Measurements from ENCODE around the gene PCP2. TPM values are rescaled to one million over a fixed set of nuclear protein-coding genes. Genes with fewer than 3 reads are reported as not detected.

The PCP2 gene
- total RNA-seq, 1 donor = not detected

- no peak for TF ChIP-seq CTCF (IDR thresholded peaks at IDR 0.05; ENCODE audit: extremely low read depth, low read depth, low read length)
- DNase-seq (ENCODE audit: insufficient read length, low spot score, missing footprints) = peak; percentile 49
- no peak overlapping the region for H3K4me3 ChIP-seq (ENCODE audit: insufficient read depth, low read length)
- peaks cover 13% of the 10 kb centered on the region for H4K20me1 ChIP-seq (ENCODE audit: insufficient read depth, low read length)
- H3K27me3 ChIP-seq (ENCODE audit: insufficient read depth, low read length) = peaks cover 5% of the 10 kb centered on the region
- H3K4me2 ChIP-seq (ENCODE audit: insufficient read depth, low read length) = no peak overlapping the region
- peaks cover 20% of the 10 kb centered on the region for H3K79me2 ChIP-seq (ENCODE audit: insufficient read depth, low read length)
- no peak overlapping the region for H3K27ac ChIP-seq (ENCODE audit: low read depth, low read length)
- H2AFZ ChIP-seq (ENCODE audit: low read length) = no peak overlapping the region
- no peaks in the 10 kb centered on the region for H3K9me3 ChIP-seq (ENCODE audit: low read depth, low read length)
- H3K36me3 ChIP-seq (ENCODE audit: insufficient read depth, low read length) = peaks cover 6% of the 10 kb centered on the region
- peaks cover 12% of the 10 kb centered on the region for H3K4me1 ChIP-seq (ENCODE audit: insufficient read depth, low read length)
Observed at GRCh38 chr19:7677669-7678311, 44.3 kb upstream of the PCP2 start.

GRCh38 chr19:7676854-7677253 is 43.3 kb upstream of the PCP2 start, which contains the start of gene MCEMP1:
MCEMP1 (plus strand) TSS chr19:7677090; CDS start chr19:7677121, 31 bp downstream.
- Histone ChIP-seq H3K27me3 (ENCODE audit: insufficient read depth, low read length) (peaks cover 5% of the 10 kb centered on the region), H3K79me2 (ENCODE audit: insufficient read depth, low read length) (peaks cover 12% of the 10 kb centered on the region), H2AFZ (ENCODE audit: low read length) (no peak within 1 kb of the TSS), H3K36me3 (ENCODE audit: insufficient read depth, low read length) (no peaks in the 10 kb centered on the region), H4K20me1 (ENCODE audit: insufficient read depth, low read length) (peaks cover 4% of the 10 kb centered on the region), H3K4me2 (ENCODE audit: insufficient read depth, low read length) (no peak within 1 kb of the TSS), H3K27ac (ENCODE audit: low read depth, low read length) (no peak within 1 kb of the TSS), H3K4me1 (ENCODE audit: insufficient read depth, low read length) (peaks cover 10% of the 10 kb centered on the region), H3K9me3 (ENCODE audit: low read depth, low read length) (no peaks in the 10 kb centered on the region), H3K4me3 (ENCODE audit: insufficient read depth, low read length) (no peak within 1 kb of the TSS)
- peak; percentile 31 for DNase-seq (ENCODE audit: insufficient read length, low spot score, missing footprints)
- TF ChIP-seq CTCF (IDR thresholded peaks at IDR 0.05; ENCODE audit: extremely low read depth, low read depth, low read length) = no peak

GRCh38 chr19:7676376-7676775 is 42.9 kb upstream of the PCP2 start:
- no peaks in the 10 kb centered on the region for H3K36me3 ChIP-seq (ENCODE audit: insufficient read depth, low read length)
- TF ChIP-seq CTCF (IDR thresholded peaks at IDR 0.05; ENCODE audit: extremely low read depth, low read depth, low read length) = no peak
- no peak overlapping the region for H3K4me2 ChIP-seq (ENCODE audit: insufficient read depth, low read length)
- H3K4me3 ChIP-seq (ENCODE audit: insufficient read depth, low read length) = no peak overlapping the region
- peaks cover 5% of the 10 kb centered on the region for H3K27me3 ChIP-seq (ENCODE audit: insufficient read depth, low read length)
- H3K79me2 ChIP-seq (ENCODE audit: insufficient read depth, low read length) = peaks cover 7% of the 10 kb centered on the region
- H4K20me1 ChIP-seq (ENCODE audit: insufficient read depth, low read length) = no peaks in the 10 kb centered on the region
- H3K4me1 ChIP-seq (ENCODE audit: insufficient read depth, low read length) = peaks cover 5% of the 10 kb centered on the region
- no peak overlapping the region for H2AFZ ChIP-seq (ENCODE audit: low read length)
- H3K9me3 ChIP-seq (ENCODE audit: low read depth, low read length) = no peaks in the 10 kb centered on the region
- DNase-seq (ENCODE audit: insufficient read length, low spot score, missing footprints) = peak; percentile 14
- H3K27ac ChIP-seq (ENCODE audit: low read depth, low read length) = no peak overlapping the region

- Histone ChIP-seq H3K4me2 (ENCODE audit: insufficient read depth, low read length) (no peak overlapping the region), H2AFZ (ENCODE audit: low read length) (no peak overlapping the region), H3K27me3 (ENCODE audit: insufficient read depth, low read length) (peaks cover 4% of the 10 kb centered on the region), H3K79me2 (ENCODE audit: insufficient read depth, low read length) (no peaks in the 10 kb centered on the region), H4K20me1 (ENCODE audit: insufficient read depth, low read length) (no peaks in the 10 kb centered on the region), H3K4me1 (ENCODE audit: insufficient read depth, low read length) (no peaks in the 10 kb centered on the region), H3K27ac (ENCODE audit: low read depth, low read length) (no peak overlapping the region), H3K4me3 (ENCODE audit: insufficient read depth, low read length) (no peak overlapping the region), H3K9me3 (ENCODE audit: low read depth, low read length) (no peaks in the 10 kb centered on the region), H3K36me3 (ENCODE audit: insufficient read depth, low read length) (no peaks in the 10 kb centered on the region)
- DNase-seq (ENCODE audit: insufficient read length, low spot score, missing footprints) = peak; percentile 96
- no peak for TF ChIP-seq CTCF (IDR thresholded peaks at IDR 0.05; ENCODE audit: extremely low read depth, low read depth, low read length)
Observed at GRCh38 chr19:7674010-7675005, 40.8 kb upstream of the PCP2 start.

Measured in osteoblast (primary cell).